Coronary artery (tissue), 2 donors: ENCODE results near the gene PDPK1.

Experiments
- DNase-seq: peaks from one replicate; pipeline ENCODE4 v3.0.0-alpha.2; 2017; ENCODE audit warnings: low spot score
- H3K27ac ChIP-seq, 2 donors: fragments of 200-600 bp; sonication (generic); one replicate each; pipeline ENCODE4 v1.5.1; 2016 to 2019
- H3K4me3 ChIP-seq: fragments of 200-600 bp; sonication (generic); 2 replicates; pipeline ENCODE4 v1.5.1; 2016; ENCODE audit warnings: mild to moderate bottlenecking, moderate library complexity
- TF ChIP-seq, protein P1 (sequence below): fragments of 200-600 bp; sonication (generic); IDR thresholded peaks from one replicate; pipeline ENCODE4 v1.5.1; 2019; ENCODE audit warnings: antibody characterized with exemption

PDPK1 gene

DNA sequence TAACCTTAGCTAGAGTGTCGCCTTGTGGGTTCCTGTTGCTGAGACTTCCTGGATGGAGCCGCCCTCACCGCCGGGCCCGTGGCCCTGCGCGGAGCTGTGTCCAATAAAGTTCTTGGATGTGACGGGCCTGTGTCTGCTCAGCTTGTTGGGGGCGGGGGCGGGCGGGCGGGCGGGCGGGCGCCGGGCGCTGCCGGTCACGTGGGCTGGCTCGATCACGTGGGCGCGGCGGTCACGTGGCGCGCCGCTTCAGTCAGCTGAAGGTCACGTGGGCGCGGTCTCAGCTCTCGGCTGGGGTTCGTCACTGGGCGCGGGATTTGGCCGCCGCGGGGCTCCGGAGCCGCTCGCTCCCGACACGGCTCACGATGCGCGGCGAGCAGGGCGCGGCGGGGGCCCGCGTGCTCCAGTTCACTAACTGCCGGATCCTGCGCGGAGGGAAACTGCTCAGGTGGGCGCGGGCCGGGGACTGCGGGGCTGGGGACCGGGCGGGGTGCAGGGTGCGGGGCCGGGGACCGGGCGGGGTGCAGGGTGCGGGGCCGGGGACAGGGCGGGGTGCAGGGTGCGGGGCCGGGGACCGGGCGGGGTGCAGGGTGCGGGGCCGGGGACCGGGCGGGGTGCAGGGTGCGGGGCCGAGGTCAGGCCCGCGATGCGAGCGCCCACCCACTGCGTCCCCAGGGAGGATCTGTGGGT, 17.6 kb upstream of the PDPK1 start, which contains the start of gene AMDHD2:
Gene AMDHD2, plus strand, starts transcription at position 275 of the 687 bp plus-strand sequence. Its CDS starts 88 bp downstream, at position 363.
- H3K27ac ChIP-seq, result peak within 1 kb of the TSS; percentile 65 to 95
- peak; percentile 90 for DNase-seq
- peak within 1 kb of the TSS; percentile 91 for H3K4me3 ChIP-seq
- TF ChIP-seq, protein P1, sequence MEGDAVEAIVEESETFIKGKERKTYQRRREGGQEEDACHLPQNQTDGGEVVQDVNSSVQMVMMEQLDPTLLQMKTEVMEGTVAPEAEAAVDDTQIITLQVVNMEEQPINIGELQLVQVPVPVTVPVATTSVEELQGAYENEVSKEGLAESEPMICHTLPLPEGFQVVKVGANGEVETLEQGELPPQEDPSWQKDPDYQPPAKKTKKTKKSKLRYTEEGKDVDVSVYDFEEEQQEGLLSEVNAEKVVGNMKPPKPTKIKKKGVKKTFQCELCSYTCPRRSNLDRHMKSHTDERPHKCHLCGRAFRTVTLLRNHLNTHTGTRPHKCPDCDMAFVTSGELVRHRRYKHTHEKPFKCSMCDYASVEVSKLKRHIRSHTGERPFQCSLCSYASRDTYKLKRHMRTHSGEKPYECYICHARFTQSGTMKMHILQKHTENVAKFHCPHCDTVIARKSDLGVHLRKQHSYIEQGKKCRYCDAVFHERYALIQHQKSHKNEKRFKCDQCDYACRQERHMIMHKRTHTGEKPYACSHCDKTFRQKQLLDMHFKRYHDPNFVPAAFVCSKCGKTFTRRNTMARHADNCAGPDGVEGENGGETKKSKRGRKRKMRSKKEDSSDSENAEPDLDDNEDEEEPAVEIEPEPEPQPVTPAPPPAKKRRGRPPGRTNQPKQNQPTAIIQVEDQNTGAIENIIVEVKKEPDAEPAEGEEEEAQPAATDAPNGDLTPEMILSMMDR, result no peak

DNA sequence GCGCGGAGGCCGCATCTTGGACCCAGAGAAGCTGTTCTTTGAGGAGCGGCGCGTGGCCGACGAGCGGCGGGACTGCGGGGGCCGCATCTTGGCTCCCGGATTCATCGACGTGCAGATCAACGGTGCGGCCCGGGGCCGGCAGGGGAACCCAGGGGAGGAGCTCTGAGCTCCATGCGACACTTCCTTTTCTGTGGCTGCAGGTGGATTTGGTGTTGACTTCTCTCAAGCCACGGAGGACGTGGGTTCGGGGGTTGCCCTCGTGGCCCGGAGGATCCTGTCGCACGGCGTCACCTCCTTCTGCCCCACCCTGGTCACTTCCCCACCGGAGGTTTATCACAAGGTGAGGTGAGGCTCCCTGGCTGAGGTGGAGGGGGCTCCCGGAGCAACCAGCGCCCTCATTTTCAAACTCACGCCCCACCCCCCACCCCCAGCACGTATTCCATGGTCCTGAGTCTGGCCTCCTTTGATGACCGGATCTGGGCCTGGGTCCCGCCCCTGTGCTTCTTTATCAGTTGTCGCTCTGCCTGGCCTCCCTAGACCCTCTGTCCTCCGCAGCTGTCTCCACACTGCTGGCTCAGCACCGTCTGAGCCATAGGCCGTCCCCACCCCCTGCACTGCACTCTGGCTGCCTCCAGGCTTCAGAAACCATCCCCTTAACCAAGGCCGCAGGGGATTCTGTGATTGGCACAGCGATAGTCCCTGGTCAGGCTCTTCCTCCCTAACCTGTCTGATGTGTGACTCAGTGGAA, 16.9 kb upstream of the PDPK1 start:
- Histone ChIP-seq H3K27ac (peak overlapping the region; percentile 65 to 95), H3K4me3 (peak overlapping the region; percentile 91)
- no peak for DNase-seq
- TF ChIP-seq, protein P1, result no peak

DNA sequence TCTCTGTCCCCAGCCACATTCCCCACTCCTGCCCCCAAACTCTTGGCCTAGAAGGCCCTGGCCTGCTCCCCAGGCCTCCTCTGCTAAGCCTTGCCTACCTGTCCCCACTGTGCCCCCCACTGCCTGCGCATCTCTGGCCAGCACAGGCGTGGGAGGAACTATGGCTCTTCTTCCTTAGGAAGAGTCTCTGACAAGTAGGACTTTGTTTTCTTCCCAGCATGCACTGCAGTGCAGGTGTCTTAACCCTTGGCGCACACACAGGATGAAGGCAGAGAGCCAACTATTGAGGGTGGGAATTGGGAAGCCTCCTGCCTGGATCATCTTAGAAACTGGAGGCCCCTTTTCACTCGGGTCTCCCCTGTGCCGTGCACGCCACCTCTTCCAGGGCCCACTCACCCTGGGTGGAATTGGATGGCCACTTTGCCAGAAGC, 14.0 kb upstream of the PDPK1 start:
- peak; percentile 57 for DNase-seq
- H3K27ac ChIP-seq, result no peak overlapping the region
- no peak overlapping the region for H3K4me3 ChIP-seq
- TF ChIP-seq, protein P1, result no peak

DNA sequence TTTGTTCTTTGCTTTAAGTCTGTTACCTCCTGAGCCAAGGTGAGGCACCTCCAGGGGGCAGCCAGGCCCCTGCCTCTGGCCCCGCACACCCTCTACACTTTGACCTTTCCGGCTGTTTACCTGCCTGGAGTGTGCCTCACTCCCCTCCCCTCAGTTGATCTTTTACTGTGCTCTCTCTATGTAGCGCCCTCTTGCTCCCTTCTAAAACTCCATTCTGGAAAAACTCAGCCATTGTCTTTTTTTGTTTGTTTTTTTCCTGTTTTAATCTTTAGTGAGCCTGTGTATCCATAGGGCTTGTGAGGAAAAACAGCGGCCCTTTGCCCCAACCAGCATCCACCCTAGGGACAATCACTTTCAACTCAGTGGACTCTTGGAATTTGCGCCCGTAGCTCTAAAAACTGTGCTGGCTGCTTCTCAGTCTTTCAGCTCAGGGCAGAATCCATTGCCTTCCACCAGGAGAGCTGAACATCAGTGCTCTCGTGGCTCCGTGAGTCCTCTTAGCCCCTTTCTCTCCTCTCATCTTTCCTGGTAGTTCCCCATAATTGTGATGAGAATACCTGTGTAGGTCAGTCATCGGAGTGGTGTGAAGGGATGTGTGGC, 13.4 kb upstream of the PDPK1 start:
- TF ChIP-seq, protein P1, result no peak
- DNase-seq, result no peak
- Histone ChIP-seq H3K27ac (no peak overlapping the region), H3K4me3 (no peak overlapping the region)

DNA sequence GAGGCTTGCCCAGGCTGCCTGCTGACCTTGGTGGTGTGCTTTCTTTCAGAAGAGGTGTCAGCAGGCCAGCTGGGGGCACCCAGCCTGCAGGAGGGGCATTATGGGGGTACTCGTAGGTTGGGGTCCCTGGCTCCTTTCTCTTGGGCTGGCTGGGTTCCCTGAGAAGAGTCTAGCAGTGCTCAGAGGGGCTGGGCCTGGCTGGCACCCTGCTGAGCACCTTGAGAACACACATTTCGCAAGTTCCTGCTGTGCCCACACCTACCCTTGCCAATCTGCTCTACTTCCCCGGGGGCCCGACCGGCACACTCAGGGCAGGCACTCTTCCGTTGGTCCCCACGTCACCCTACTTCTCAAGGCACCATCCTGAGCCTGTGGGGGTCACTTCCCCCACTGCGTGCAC, 11.7 kb upstream of the PDPK1 start:
- Histone ChIP-seq H3K27ac (no peak overlapping the region), H3K4me3 (no peak overlapping the region)
- TF ChIP-seq, protein P1, result no peak
- DNase-seq, result peak; percentile 59

DNA sequence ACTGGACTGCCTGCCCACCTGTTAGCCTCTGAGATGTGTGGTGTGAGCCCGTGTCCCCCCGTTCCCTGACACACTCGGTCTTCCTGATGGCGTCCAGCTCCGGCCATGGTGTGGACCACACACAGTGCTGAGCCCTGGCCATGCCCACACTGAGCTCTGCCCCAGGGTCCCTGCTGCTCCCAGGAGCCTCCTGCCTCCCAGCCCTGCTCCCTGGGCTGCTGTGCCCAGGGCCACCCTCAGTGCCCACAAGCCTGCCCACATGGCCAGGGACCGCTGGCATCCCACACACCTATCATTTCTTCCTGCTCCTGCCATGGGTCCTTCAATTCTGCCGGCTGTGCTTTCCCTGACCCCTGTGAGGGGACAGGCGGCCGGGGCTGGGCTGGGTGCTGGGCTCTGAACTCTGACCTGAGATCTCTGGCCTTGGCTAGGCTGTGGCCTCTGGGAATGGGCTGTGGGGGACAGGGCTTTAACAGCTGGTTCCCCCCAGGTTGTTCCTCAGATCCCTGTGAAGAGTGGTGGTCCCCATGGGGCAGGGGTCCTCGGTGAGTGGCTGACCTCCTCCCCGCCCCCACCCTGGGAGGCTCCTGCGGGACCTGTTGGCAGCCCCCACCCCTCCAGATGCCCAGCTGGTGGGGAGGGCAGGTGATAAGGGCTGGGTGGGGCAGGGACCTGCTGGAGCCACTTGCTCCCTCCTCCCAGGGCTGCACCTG, 10.6 kb upstream of the PDPK1 start:
- H3K27ac ChIP-seq, result no peak overlapping the region
- TF ChIP-seq, protein P1, result no peak
- H3K4me3 ChIP-seq, result no peak overlapping the region
- DNase-seq, result peak; percentile 65
